HG03097 (cell line): ENCODE results near the gene CDH13.
"Not testable (repeated sequence)": the region's sequence is repeated elsewhere in the genome, so short reads cannot be mapped to it uniquely, and the experiment has no call there.

ENCODE experiments used
- ATAC-seq: cut with Tn5 transposase; IDR thresholded peaks from one replicate; pipeline ENCODE4 v1.9.1; 2021; ENCODE audit not compliant: unreplicated experiment, low FRiP score

CDH13 gene

GRCh38 chr16:82926500-82926899 lies 299.7 kb downstream of the CDH13 start:
- no peak for ATAC-seq

GRCh38 chr16:82933933-82934332 lies 307.2 kb downstream of the CDH13 start:
- not testable (repeated sequence) for ATAC-seq

DNA sequence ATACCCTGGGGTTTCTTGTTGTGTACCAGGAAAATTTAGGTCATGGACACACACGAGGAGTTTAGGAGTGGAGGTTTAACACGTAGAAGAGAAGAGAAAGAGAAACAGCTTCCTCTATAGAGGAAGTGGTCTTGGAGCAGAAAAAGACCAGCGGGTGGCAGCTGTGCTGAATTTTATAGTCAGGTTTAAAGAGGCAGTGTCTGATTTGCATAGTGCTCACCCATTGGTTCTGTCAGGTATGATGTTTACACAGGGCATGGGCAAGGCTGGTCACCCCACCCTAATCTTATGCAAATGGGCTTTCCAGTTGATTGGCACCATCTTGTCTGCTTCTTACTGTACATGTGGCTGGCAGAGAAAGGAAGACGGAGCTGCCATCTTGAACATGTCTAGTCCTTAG lies 309.0 kb downstream of the CDH13 start:
- ATAC-seq = no peak

- no peak for ATAC-seq
Measured at GRCh38 chr16:82936941-82937551, 310.3 kb downstream of the CDH13 start.

DNA sequence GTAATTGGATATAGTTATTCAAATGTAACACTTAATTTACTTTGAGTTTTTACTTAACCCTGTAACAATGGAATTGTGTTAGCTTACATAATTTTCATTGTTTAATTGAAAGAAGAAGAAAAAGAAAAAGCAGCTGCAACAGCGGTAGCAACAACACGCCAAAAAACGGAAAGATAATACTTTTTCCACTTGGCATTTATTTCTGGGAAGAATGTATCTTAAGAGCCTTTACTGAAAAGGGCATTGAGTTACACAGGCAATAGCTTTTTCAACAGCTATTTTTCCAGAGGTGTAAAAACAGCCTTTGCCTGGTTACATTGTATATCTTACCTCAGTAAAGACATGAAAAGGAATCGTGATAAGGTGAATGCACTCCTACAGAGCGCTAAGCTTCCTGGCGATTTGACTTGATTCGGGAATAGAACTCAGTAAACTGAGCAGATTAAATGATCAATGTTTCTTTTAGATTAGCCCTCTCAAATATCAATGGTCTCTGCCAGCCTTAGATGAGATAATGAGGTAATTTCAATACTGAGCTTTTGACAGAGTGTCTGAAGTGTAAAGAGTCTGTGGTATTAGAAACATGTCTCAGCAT lies 311.3 kb downstream of the CDH13 start:
- no peak for ATAC-seq

DNA sequence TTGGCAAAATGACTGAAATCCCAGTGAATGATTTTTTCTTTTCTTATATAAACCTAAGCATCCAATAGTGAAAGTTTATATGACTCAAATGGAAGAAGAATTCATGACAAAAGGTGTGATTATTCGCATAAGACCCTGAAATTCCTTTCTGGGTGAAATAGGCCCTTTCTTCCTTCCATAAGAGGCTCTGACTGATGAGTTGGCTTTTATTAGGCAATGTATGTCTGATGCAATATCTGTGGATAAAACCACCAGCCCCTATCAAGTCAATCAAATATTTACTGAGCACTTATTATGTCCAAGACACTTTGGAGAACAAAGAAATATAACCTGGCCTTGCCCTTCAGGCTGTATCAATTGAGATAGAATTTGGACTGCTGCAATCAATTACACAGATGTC lies 316.6 kb downstream of the CDH13 start:
- no peak for ATAC-seq

DNA sequence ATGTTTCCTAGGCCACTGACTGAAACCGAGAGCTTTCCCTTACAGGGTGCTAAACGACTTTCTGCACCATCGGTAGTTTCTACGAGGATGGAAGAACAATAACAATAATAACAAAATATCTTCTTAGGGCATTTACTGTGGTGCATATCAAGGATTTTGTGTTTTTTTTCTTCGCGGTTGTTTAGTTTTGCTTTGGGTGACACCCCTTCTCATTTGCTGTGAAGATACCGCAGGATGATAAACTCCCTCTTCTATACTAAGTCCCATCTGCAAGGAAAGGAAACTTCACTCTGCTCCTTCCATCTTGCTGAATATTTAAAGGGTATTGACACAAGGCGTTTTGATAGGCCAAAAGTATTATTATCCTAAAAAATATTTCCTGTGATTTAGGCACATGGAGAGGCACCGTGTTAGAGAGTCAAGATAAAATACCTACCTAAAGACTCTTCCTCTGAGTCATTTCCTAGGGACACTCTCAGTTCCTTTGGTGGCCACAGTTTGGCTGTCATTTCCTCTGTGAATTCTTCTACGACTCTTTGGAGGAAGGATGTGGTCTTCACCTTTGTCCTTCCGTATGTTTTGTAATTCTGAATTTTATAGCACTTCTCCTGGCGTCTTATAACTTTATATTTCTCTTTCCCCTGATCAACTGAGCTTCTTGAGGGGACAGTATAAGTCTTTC lies 318.8 kb downstream of the CDH13 start:
- ATAC-seq = no peak

DNA sequence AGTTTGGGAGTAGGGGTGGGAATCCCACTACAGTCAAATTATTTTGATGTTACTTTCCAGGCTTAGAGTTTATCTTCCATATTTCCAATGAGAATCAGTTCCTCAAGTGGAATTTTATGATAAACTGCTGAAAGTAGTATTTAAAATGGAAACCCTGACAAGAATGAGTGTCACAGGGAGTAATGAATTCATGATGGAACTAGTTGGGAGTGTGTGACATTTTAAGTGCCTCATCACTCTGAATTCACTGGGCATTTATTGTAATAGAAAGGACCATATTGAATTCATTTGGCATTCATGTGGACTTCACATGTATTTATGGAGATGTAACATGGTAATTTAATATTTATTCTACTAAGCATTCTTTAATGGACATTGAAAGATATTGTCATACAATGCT lies 320.9 kb downstream of the CDH13 start:
- ATAC-seq = no peak

DNA sequence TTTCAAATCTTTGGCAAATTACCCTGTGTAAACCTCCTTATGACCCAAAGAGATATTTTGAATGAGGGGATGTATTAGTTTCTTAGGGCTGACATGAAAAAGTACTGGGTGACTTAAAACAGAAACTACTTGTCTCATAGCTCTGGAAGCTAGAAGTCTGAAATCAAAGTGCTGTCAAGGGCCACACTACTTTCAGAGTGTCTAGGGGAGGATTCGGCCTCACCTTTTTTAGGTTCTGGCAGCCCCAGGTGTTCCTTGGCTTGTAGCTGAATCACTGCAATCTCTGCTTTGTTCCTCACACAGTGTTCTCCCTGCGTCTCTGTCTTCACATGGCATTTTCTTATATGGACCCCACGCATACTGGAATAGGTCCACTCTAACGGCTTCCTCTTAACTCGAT lies 322.2 kb downstream of the CDH13 start:
- no peak for ATAC-seq

- no peak for ATAC-seq
Measured at GRCh38 chr16:82953517-82953916, 326.7 kb downstream of the CDH13 start.

- ATAC-seq = no peak
Measured at GRCh38 chr16:82954224-82954929, 327.6 kb downstream of the CDH13 start.

DNA sequence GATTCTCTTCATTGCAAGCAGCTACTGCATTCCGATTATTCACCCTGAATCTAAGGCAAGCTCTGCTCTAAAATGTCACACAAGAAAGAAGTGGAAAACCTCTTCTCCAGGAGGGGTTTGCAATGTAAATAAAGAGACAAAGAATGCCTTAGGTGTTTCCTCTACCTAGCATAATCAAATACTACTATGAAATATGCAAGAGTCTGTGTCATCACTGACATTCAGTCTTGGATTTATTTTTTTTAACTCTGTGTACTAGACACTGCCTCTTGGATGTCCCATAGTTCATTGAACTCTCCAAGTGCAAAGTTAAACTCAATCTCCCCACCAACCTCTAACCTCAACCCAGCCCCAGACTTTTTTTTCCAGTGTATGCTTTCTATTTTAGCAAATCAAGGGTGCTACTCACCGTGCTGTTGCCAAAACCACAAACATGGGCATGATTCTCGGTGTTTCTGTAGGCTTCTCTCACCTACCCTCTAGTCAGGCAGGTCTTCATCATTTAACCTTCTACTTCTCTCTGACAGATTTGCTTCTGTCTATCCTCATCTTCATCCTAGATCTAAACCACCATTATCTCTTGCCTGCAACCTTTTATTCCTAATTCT lies 329.1 kb downstream of the CDH13 start:
- ATAC-seq = no peak

GRCh38 chr16:82957212-82957611 lies 330.4 kb downstream of the CDH13 start:
- no peak for ATAC-seq

DNA sequence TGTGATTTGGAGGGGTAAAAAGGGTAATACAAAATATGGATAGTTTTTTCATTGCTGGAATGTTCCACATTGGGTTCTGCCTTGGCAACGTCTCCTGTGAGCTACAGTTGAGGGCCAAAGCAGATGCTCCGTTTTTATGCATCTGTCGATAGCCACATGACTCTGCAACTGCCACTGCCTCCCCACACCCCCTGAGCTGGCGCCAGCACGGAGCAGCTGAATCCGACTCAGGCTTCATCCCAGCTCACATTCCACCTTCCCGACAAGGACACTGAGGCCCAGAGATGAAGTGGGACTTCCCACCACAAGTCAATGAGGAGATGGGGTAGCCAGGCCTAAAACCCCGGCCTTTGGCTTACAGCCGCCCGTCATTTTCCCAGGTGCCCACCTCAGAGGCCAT lies 334.1 kb downstream of the CDH13 start:
- no peak for ATAC-seq

DNA sequence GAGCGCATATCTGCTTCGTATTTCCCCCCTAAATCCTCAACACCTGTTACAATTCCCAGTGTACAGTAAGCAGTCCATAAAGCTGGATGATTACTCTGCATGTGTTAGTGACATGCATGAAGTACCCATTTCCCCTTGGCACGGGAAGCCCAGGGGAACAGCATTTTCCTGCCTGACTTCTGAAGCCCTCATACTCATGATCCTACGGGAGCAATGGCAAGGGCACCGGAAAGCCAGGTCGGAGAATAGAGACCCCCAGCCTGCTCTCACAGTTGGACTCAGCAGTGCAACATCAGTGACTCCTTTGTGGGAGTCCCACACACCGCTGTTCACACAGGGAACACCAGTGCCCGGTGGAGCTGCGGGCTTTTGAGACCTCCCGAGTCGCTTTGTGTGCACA lies 336.9 kb downstream of the CDH13 start:
- ATAC-seq = no peak

GRCh38 chr16:82965808-82966207 lies 339.0 kb downstream of the CDH13 start:
- ATAC-seq = no peak

DNA sequence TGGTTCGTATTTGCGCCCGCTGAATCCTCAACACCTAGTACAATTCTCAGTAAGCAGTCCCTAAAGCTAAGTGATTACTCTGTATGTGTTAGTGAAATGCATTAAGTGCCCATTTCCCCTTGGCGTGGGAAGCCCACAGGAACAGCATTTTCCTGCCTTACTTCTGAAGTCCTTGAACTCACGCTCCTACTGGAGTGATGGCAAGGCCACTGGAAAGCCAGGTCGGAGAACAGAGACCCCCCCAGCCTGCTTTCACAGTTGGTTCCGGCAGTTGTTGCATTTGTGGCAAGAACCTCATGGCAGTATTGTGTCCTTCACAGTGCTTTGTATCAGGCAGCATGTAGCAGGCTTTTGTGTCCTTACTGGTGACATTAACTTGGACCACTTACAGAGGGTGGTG lies 340.7 kb downstream of the CDH13 start:
- no peak for ATAC-seq

DNA sequence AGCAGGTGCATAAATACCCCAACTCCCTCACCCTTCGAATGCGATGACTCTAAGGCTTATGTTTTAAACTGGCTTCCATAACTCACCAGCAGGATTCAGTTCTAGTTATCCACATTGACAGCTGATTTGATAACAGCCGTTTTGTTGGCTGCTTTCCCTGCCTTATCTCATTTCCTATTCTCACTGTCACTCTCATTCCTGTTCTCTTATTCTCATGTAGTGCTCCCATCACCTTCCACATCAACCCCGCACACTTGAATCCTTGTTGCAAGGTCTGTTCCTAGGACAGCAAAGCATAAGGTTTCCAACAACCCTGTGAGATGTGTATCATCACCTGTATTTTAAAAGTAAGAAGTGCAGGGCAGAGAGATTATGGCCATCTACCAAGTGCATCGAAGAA lies 344.4 kb downstream of the CDH13 start:
- ATAC-seq = no peak

- ATAC-seq = no peak
Measured at GRCh38 chr16:82972331-82972919, 345.7 kb downstream of the CDH13 start.

GRCh38 chr16:82979406-82980111 lies 352.8 kb downstream of the CDH13 start:
- ATAC-seq = no peak
